K562 (cell line): Measurements from ENCODE around the gene PGPEP1. TPM values are rescaled to one million over a fixed set of nuclear protein-coding genes. Genes with fewer than 3 reads are reported as not detected.

ENCODE experiments used
- HNRNPK ChIP-seq: fragments of 200-400 bp; formaldehyde crosslinking; IDR thresholded peaks from one replicate; pipeline ENCODE4 v1.6.1; 2018; ENCODE audit warnings: mild to moderate bottlenecking, low read depth, low read length; ENCODE audit not compliant: poor library complexity, severe bottlenecking
- MBD2 ChIP-seq: sonication (generic); IDR thresholded peaks from 2 replicates; pipeline ENCODE4 v1.6.1; 2016; ENCODE audit warnings: low read depth, borderline replicate concordance
- NBN ChIP-seq: fragments of 450-650 bp; IDR thresholded peaks from 2 replicates; pipeline ENCODE4 v1.6.1; 2016; ENCODE audit warnings: low read depth, mild to moderate bottlenecking
- POLR3A ChIP-seq: IDR thresholded peaks from 2 replicates; pipeline ENCODE4 v1.6.1; 2011; ENCODE audit warnings: borderline replicate concordance, mild to moderate bottlenecking, moderate library complexity; ENCODE audit not compliant: insufficient read length, insufficient read depth; ENCODE audit errors: extremely low read depth
- RCOR1 ChIP-seq, 2 experiments: IDR thresholded peaks; 2 replicates each; pipeline ENCODE4 v1.6.1; 2012; ENCODE audit warnings: low read depth in 2 of 2, low read length in 2 of 2, borderline replicate concordance in 1 of 2, improper control_type of control experiment in 1 of 2
- ZBTB7A ChIP-seq: IDR thresholded peaks from 2 replicates; pipeline ENCODE4 v1.6.1; 2011; ENCODE audit warnings: low read depth, mild to moderate bottlenecking, low read length, moderate library complexity, borderline replicate concordance; ENCODE audit not compliant: control insufficient read depth
- ZFX ChIP-seq: sonication (generic); formaldehyde crosslinking; IDR thresholded peaks from 2 replicates; pipeline ENCODE4 v1.8.0; 2022; ENCODE audit warnings: mild to moderate bottlenecking, missing genetic modification reagents, moderate library complexity
- polyA plus RNA-seq, 8 experiments: library from polyadenylated mRNA; depleted of rRNA in 4 of 8; stranded (reverse) in 5 of 8; unstranded in 3 of 8; fragments of >200 nt; fragmentation: Nextera tagmentation in 2 of 8; fragmentation: Illumina TruSeq in 1 of 8; extraction: Ambion mirVana in 2 of 8; extraction: Trizol in 1 of 8; gene quantifications; 2 replicates each; pipeline versions ENCODE4 v1.2.1 to v1.2.3, GENCODE V29; 2011 to 2014; ENCODE audit warnings: inconsistent platforms in 1 of 8, missing spikeins in 1 of 8
- total RNA-seq, 7 experiments: library from RNA; depleted of rRNA in 6 of 7; stranded (reverse); fragments of >200 nt in 6 of 7; fragmentation: Illumina TruSeq in 2 of 7; extraction: Trizol in 2 of 7; gene quantifications; 2 replicates each; pipeline versions ENCODE4 v1.2.1 to v1.2.3, GENCODE V29; 2011 to 2021; ENCODE audit warnings: low replicate concordance in 1 of 7
- TF ChIP-seq, protein P1 (sequence below): fragments of 250-450 bp; sonication (Bioruptor Pico); IDR thresholded peaks from 2 replicates; pipeline ENCODE4 v1.4.0; 2020; ENCODE audit warnings: borderline replicate concordance
- TF ChIP-seq, protein P2 (sequence below): fragments of 250-450 bp; sonication (Bioruptor Pico); IDR thresholded peaks from 2 replicates; pipeline ENCODE4 v1.4.0; 2020; ENCODE audit warnings: mild to moderate bottlenecking, moderate library complexity
- TF ChIP-seq, protein P3 (sequence below): fragments of 450-650 bp; IDR thresholded peaks from 2 replicates; pipeline ENCODE4 v1.6.1; 2014; ENCODE audit warnings: low read depth, mild to moderate bottlenecking, moderate library complexity, borderline replicate concordance
- TF ChIP-seq, protein P4 (sequence below): sonication (generic); formaldehyde crosslinking; IDR thresholded peaks from 2 replicates; pipeline ENCODE4 v1.8.0; 2023; ENCODE audit warnings: missing genetic modification reagents, mild to moderate bottlenecking, borderline replicate concordance

The PGPEP1 gene
- total and polyA plus RNA-seq, 9 of the 15 experiments (the other 6 are each of a cell fraction or from before 2014, with no cell fraction given) = 10.0 to 69.6 (median 33.5) TPM

DNA sequence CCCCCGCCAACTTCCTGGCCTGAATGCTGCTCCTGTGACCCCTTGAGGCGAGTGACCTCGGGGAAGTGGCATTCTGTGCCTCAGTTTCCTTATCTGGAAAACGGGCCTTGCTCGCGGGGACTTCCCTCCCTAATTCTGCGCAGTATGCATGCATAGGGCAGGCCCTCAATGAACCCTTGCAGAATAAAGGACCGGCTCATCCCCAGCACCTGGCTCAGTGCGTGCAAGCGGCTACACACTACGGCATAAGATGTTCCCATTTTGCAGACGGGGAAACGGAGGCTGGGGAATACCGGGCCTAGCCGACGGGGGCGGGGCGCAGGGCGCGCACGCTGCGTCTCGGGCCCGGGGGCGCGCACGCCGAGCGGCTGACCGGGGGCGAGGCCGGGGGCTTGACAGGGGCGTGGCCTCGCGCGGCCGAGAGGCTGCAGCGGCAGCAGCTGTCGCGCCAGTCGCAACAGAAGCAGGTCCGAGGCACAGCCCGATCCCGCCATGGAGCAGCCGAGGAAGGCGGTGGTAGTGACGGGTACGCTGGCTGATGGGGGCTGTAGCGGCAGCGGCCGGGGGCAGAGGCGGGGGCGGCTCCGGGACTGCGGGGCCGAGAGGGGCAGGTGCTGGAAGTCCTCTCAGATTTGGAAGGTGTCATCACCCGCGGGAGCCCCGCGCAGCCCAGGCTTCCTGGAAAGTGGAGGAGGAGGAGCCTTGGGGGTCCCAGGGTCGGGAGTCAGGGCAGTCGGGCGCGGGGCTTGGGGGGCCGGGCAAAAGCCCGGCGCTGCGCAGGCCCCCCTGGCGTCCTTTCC is at the start of gene PGPEP1 (continued):
- TF ChIP-seq, protein P1, sequence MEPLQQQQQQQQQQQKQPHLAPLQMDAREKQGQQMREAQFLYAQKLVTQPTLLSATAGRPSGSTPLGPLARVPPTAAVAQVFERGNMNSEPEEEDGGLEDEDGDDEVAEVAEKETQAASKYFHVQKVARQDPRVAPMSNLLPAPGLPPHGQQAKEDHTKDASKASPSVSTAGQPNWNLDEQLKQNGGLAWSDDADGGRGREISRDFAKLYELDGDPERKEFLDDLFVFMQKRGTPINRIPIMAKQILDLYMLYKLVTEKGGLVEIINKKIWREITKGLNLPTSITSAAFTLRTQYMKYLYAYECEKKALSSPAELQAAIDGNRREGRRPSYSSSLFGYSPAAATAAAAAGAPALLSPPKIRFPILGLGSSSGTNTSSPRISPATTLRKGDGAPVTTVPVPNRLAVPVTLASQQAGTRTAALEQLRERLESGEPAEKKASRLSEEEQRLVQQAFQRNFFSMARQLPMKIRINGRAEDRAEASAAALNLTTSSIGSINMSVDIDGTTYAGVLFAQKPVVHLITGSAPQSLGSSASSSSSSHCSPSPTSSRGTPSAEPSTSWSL = no peak
- no peak for TF ChIP-seq NBN
- TF ChIP-seq, protein P2, sequence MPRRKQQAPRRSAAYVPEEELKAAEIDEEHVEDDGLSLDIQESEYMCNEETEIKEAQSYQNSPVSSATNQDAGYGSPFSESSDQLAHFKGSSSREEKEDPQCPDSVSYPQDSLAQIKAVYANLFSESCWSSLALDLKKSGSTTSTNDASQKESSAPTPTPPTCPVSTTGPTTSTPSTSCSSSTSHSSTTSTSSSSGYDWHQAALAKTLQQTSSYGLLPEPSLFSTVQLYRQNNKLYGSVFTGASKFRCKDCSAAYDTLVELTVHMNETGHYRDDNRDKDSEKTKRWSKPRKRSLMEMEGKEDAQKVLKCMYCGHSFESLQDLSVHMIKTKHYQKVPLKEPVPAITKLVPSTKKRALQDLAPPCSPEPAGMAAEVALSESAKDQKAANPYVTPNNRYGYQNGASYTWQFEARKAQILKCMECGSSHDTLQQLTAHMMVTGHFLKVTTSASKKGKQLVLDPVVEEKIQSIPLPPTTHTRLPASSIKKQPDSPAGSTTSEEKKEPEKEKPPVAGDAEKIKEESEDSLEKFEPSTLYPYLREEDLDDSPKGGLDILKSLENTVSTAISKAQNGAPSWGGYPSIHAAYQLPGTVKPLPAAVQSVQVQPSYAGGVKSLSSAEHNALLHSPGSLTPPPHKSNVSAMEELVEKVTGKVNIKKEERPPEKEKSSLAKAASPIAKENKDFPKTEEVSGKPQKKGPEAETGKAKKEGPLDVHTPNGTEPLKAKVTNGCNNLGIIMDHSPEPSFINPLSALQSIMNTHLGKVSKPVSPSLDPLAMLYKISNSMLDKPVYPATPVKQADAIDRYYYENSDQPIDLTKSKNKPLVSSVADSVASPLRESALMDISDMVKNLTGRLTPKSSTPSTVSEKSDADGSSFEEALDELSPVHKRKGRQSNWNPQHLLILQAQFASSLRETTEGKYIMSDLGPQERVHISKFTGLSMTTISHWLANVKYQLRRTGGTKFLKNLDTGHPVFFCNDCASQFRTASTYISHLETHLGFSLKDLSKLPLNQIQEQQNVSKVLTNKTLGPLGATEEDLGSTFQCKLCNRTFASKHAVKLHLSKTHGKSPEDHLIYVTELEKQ = no peak
- TF ChIP-seq, protein P3, sequence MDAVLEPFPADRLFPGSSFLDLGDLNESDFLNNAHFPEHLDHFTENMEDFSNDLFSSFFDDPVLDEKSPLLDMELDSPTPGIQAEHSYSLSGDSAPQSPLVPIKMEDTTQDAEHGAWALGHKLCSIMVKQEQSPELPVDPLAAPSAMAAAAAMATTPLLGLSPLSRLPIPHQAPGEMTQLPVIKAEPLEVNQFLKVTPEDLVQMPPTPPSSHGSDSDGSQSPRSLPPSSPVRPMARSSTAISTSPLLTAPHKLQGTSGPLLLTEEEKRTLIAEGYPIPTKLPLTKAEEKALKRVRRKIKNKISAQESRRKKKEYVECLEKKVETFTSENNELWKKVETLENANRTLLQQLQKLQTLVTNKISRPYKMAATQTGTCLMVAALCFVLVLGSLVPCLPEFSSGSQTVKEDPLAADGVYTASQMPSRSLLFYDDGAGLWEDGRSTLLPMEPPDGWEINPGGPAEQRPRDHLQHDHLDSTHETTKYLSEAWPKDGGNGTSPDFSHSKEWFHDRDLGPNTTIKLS = peak; percentile 57; the same call in 1 of the 2 replicates
- TF ChIP-seq ZFX (CRISPR knock-in tag) = peak; percentile 67
- peak; percentile 89; the same call in 1 of the 2 replicates for TF ChIP-seq ZBTB7A
- TF ChIP-seq POLR3A = no peak
- no peak for TF ChIP-seq MBD2
- TF ChIP-seq RCOR1 (IDR thresholded peaks at IDR 0.05; ENCODE audit: borderline replicate concordance in 1 of 2, low read depth in 2 of 2, low read length in 2 of 2) = peak; percentile 79 to 99
- TF ChIP-seq, protein P4, sequence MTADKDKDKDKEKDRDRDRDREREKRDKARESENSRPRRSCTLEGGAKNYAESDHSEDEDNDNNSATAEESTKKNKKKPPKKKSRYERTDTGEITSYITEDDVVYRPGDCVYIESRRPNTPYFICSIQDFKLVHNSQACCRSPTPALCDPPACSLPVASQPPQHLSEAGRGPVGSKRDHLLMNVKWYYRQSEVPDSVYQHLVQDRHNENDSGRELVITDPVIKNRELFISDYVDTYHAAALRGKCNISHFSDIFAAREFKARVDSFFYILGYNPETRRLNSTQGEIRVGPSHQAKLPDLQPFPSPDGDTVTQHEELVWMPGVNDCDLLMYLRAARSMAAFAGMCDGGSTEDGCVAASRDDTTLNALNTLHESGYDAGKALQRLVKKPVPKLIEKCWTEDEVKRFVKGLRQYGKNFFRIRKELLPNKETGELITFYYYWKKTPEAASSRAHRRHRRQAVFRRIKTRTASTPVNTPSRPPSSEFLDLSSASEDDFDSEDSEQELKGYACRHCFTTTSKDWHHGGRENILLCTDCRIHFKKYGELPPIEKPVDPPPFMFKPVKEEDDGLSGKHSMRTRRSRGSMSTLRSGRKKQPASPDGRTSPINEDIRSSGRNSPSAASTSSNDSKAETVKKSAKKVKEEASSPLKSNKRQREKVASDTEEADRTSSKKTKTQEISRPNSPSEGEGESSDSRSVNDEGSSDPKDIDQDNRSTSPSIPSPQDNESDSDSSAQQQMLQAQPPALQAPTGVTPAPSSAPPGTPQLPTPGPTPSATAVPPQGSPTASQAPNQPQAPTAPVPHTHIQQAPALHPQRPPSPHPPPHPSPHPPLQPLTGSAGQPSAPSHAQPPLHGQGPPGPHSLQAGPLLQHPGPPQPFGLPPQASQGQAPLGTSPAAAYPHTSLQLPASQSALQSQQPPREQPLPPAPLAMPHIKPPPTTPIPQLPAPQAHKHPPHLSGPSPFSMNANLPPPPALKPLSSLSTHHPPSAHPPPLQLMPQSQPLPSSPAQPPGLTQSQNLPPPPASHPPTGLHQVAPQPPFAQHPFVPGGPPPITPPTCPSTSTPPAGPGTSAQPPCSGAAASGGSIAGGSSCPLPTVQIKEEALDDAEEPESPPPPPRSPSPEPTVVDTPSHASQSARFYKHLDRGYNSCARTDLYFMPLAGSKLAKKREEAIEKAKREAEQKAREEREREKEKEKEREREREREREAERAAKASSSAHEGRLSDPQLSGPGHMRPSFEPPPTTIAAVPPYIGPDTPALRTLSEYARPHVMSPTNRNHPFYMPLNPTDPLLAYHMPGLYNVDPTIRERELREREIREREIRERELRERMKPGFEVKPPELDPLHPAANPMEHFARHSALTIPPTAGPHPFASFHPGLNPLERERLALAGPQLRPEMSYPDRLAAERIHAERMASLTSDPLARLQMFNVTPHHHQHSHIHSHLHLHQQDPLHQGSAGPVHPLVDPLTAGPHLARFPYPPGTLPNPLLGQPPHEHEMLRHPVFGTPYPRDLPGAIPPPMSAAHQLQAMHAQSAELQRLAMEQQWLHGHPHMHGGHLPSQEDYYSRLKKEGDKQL (CRISPR knock-in tag) = peak; percentile 78; the same call in 1 of the 2 replicates
- TF ChIP-seq HNRNPK = no peak
